Bronchial epithelial cell (primary cell): ENCODE data around the gene LIMK1. TPM values are rescaled to one million over a fixed set of nuclear protein-coding genes. Genes with fewer than 3 reads are reported as not detected.
"Not testable (repeated sequence)": the region's sequence is repeated elsewhere in the genome, so short reads cannot be mapped to it uniquely, and the experiment has no call there.

ENCODE experiments used
- DNase-seq: peaks from one replicate; pipeline ENCODE4 v3.0.0-alpha.2; 2010; ENCODE audit warnings: low read depth
- FAIRE-seq: peaks from 2 replicates; lab custom pipeline; 2011; peaks lifted over from hg19 to GRCh38; lab: Jason Lieb, UNC
- H3K27me3 ChIP-seq: 2 replicates; pipeline ENCODE4 v1.5.1; 2011; ENCODE audit warnings: low read length; ENCODE audit not compliant: control insufficient read depth, insufficient read depth
- H3K36me3 ChIP-seq: 2 replicates; pipeline ENCODE4 v1.5.1; 2011; ENCODE audit warnings: low read length; ENCODE audit not compliant: control insufficient read depth, insufficient read depth
- H3K4me3 ChIP-seq: 2 replicates; pipeline ENCODE4 v1.5.1; 2011; ENCODE audit warnings: mild to moderate bottlenecking, low read depth, low read length, control low read depth
- CTCF ChIP-seq: IDR thresholded peaks from 2 replicates; pipeline ENCODE4 v1.5.1; 2011; ENCODE audit warnings: mild to moderate bottlenecking, moderate library complexity, low read length, control low read depth, inconsistent platforms; ENCODE audit not compliant: insufficient read depth, severe bottlenecking
- total RNA-seq: library from RNA; depleted of rRNA; stranded (reverse); fragments of >200 nt; gene quantifications from 2 replicates; pipeline ENCODE4 v1.2.1, GENCODE V29; 2014

LIMK1 gene
- total RNA-seq, 1 donor from 2014 or later = 11.6 TPM

DNA sequence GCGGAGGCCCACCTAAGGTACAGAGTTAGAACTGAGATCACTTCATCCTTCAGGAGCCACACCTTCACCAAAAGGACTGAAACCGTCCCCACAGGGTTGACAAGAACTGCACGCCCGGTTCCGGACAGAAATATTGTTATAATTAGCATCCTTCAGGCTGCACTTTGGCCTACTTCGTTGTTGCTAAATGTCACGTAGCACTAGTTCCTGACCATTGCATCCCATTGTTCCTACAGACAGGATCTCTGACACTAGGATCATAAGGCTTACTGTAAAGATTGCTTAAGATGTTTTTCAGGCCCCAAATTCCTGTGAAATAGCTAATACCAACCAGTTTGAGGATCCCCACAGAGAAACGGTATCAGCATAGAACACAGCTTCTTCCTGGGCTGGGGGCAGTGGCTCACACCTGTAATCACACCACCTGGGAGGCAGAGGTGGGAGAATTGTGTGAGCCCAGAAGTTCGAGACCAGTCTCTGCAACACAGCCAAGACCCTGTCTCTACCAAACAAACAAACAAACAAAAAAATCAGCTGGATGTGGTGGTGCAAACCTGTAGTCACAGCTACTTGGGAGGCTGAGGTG, 72.3 kb downstream of the LIMK1 start:
- no peak for DNase-seq
- H3K36me3 ChIP-seq = no peaks in the 10 kb centered on the region
- no peaks in the 10 kb centered on the region for H3K27me3 ChIP-seq
- H3K4me3 ChIP-seq = no peak overlapping the region
- no peak for FAIRE-seq
- no peak for TF ChIP-seq CTCF

- no peak overlapping the region for H3K4me3 ChIP-seq
- FAIRE-seq (no peak), DNase-seq (no peak)
- TF ChIP-seq CTCF = no peak
- no peaks in the 10 kb centered on the region for H3K36me3 ChIP-seq
- H3K27me3 ChIP-seq = no peaks in the 10 kb centered on the region
Measured at GRCh38 chr7:74157605-74158004, 74.0 kb downstream of the LIMK1 start.

GRCh38 chr7:74164985-74165456, 81.4 kb downstream of the LIMK1 start:
- TF ChIP-seq CTCF = peak; percentile 23
- Histone ChIP-seq H3K36me3 (no peaks in the 10 kb centered on the region), H3K27me3 (no peaks in the 10 kb centered on the region), H3K4me3 (no peak overlapping the region)
- DNase-seq (no peak), FAIRE-seq (no peak)

- H3K27me3 ChIP-seq = no peaks in the 10 kb centered on the region
- no peak for FAIRE-seq
- no peaks in the 10 kb centered on the region for H3K36me3 ChIP-seq
- no peak overlapping the region for H3K4me3 ChIP-seq
- DNase-seq = no peak
- TF ChIP-seq CTCF = no peak
Measured at GRCh38 chr7:74165867-74166593, 82.4 kb downstream of the LIMK1 start.

DNA sequence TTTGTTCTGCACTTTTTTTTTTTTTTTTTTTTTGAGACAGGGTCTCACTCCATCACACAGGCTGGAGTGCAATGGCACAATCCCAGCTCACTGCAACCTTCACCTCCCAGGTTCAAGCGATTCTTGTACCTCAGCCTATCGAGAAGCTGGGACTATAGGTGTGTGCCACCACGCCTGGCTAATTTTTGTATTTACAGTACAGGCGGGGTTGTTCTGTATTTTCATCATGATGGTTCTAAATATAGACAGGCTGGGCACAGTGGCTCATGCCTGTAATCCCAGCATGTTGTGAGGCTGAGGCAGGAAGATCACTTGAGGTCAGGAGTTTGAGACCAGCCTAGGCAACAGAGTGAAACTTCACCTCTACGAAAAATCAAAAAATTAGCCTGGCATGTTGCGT, 83.7 kb downstream of the LIMK1 start:
- FAIRE-seq, H3K4me3 ChIP-seq, H3K27me3 ChIP-seq, H3K36me3 ChIP-seq, DNase-seq: not testable (repeated sequence)

Other genes starting within 250 kb of the LIMK1 start
- 0.26 and 3.3 TPM in 2 replicates for gene METTL27, start 241.3 kb upstream of the LIMK1 start, total RNA-seq
- gene TMEM270, start 222.6 kb upstream of the LIMK1 start, total RNA-seq = not detected in 2 replicates
- under 0.01 TPM in 2 replicates for gene ELN, start 55.6 kb upstream of the LIMK1 start, total RNA-seq
- gene EIF4H, start 90.6 kb downstream of the LIMK1 start, total RNA-seq = 370 and 440 TPM in 2 replicates
- 0.26 and 1.8 TPM in 2 replicates for gene LAT2, start 126.2 kb downstream of the LIMK1 start, total RNA-seq
- 12.4 and 15.6 TPM in 2 replicates for gene RFC2, start 170.6 kb downstream of the LIMK1 start, total RNA-seq
- 10.6 and 12.9 TPM in 2 replicates for gene CLIP2, start 205.6 kb downstream of the LIMK1 start, total RNA-seq